K562 (cell line): ENCODE measurements around the gene ACTL8. TPM values are rescaled to one million over a fixed set of nuclear protein-coding genes. Genes with fewer than 3 reads are reported as not detected.

Source experiments
- ATAC-seq: fragments of 200-7000 bp; cut with Tn5 transposase; 3 replicates; pipeline ENCODE4 v1.9.1; 2020; ENCODE audit warnings: moderate library complexity
- BruUV-seq: library from RNA; stranded (reverse); fragments of 400-500 nt; replicated peaks from 2 replicates; lab custom pipeline; 2021; lab: Mats Ljungman, UMichigan
- CTCF ChIA-PET: fragments of 300-600 bp; formaldehyde crosslinking; extraction: SDS; loops from one replicate; lab custom pipeline; 2021; ENCODE audit warnings: low intra/inter-chr PET ratio; lab: Yijun Ruan, JAX
- POLR2A ChIA-PET: fragments of 300-600, 350-650 bp; sonication (Branson Sonifier 250); formaldehyde crosslinking; extraction: SDS; loops from one replicate; lab custom pipeline; 2021; ENCODE audit warnings: antibody characterized with exemption, inconsistent platforms; lab: Yijun Ruan, JAX
- DNase-seq, 4 experiments: peaks; one replicate each; pipeline versions ENCODE4 v3.0.0 to v3.0.0-alpha.2; 2011 to 2018; ENCODE audit warnings: low spot score in 3 of 4, mixed read lengths in 3 of 4; ENCODE audit errors: extremely low read depth in 1 of 4
- FAIRE-seq: peaks from 2 replicates; lab custom pipeline; 2011; peaks lifted over from hg19 to GRCh38; lab: Jason Lieb, UNC
- H2AFZ ChIP-seq: 2 replicates; pipeline ENCODE4 v1.6.0; 2011; ENCODE audit warnings: low read depth, low read length, control low read depth, inconsistent platforms
- H3K27ac ChIP-seq: fragments of 200-600 bp; 3 replicates; pipeline ENCODE4 v1.8.0; 2011; ENCODE audit warnings: low read depth, mild to moderate bottlenecking, control low read depth, inconsistent platforms, low read length, moderate library complexity, mixed read lengths; ENCODE audit errors: extremely low read depth
- H3K27me3 ChIP-seq, 2 experiments: fragments of 300-600 bp in 1 of 2; 2 replicates in 1 of 2; 3 replicates in 1 of 2; pipeline versions ENCODE4 v1.6.0 to v1.8.0; 2011; ENCODE audit warnings: inconsistent platforms in 2 of 2, low read length in 2 of 2, mild to moderate bottlenecking in 1 of 2, mixed read lengths in 1 of 2, moderate library complexity in 1 of 2; ENCODE audit not compliant: control insufficient read depth in 2 of 2, insufficient read depth in 2 of 2
- H3K36me3 ChIP-seq: fragments of 300-600 bp; 3 replicates; pipeline ENCODE4 v1.8.0; 2011; ENCODE audit warnings: mild to moderate bottlenecking, low read length, inconsistent platforms; ENCODE audit not compliant: control insufficient read depth, insufficient read depth
- H3K4me1 ChIP-seq, 2 experiments: fragments of 200-600 bp in 1 of 2; replicated peaks in 1 of 2; 2 replicates in 1 of 2; 3 replicates in 1 of 2; pipeline versions ENCODE4 v1.5.1 to v1.8.0; 2011; ENCODE audit warnings: inconsistent platforms in 2 of 2, low read length in 2 of 2, mild to moderate bottlenecking in 1 of 2, mixed read lengths in 1 of 2, moderate library complexity in 1 of 2; ENCODE audit not compliant: control insufficient read depth in 2 of 2, insufficient read depth in 2 of 2
- H3K4me2 ChIP-seq: 2 replicates; pipeline ENCODE4 v1.6.1; 2011; ENCODE audit warnings: low read length, control low read depth, inconsistent platforms, mixed read lengths; ENCODE audit not compliant: insufficient read depth
- H3K4me3 ChIP-seq: fragments of 200-600 bp; sonication (generic), shearing (Covaris generic); 2 replicates; pipeline ENCODE4 v1.5.1; 2016; ENCODE audit warnings: control low read depth, inconsistent platforms
- H3K79me2 ChIP-seq: fragments of 200-600 bp; 3 replicates; pipeline ENCODE4 v1.8.0; 2011; ENCODE audit warnings: low read length, inconsistent platforms; ENCODE audit not compliant: control insufficient read depth, insufficient read depth
- H3K9ac ChIP-seq, 2 experiments: 2 replicates each; pipeline versions ENCODE4 v1.6.0 to v1.6.1; 2011; ENCODE audit warnings: low read depth in 2 of 2, low read length in 2 of 2, control low read depth in 1 of 2, inconsistent platforms in 1 of 2, mild to moderate bottlenecking in 1 of 2, mixed read lengths in 1 of 2; ENCODE audit not compliant: insufficient read depth in 1 of 2
- H3K9me1 ChIP-seq: one replicate; pipeline ENCODE4 v1.6.0; 2011; ENCODE audit warnings: inconsistent platforms, mild to moderate bottlenecking, low read length, moderate library complexity; ENCODE audit not compliant: control insufficient read depth, insufficient read depth
- H3K9me3 ChIP-seq: replicated peaks from 2 replicates; pipeline ENCODE4 v1.5.1; 2011; ENCODE audit warnings: low read depth, low read length, inconsistent platforms; ENCODE audit not compliant: control insufficient read depth, insufficient read depth
- H4K20me1 ChIP-seq: replicated peaks from 2 replicates; pipeline ENCODE4 v1.6.1; 2011; ENCODE audit warnings: low read length, inconsistent platforms, mixed read lengths; ENCODE audit not compliant: control insufficient read depth, insufficient read depth
- BRF2 ChIP-seq: IDR thresholded peaks from 3 replicates; pipeline ENCODE4 v1.6.1; 2011; ENCODE audit warnings: borderline replicate concordance, mild to moderate bottlenecking; ENCODE audit not compliant: insufficient read length, insufficient read depth
- CBFA2T3 ChIP-seq: fragments of 450-650 bp; IDR thresholded peaks from 2 replicates; pipeline ENCODE4 v1.6.1; 2017
- DACH1 ChIP-seq: fragments of 450-650 bp; IDR thresholded peaks from 2 replicates; pipeline ENCODE4 v1.6.1; 2018; ENCODE audit not compliant: partially characterized antibody
- ETV1 ChIP-seq: fragments of 450-650 bp; conservative IDR thresholded peaks from 2 replicates; pipeline ENCODE4 v1.6.1; 2016; ENCODE audit warnings: missing genetic modification characterization, control low read depth, low read depth, missing compliant biosample characterization
- MAZ ChIP-seq, 2 experiments: fragments of 450-650 bp in 1 of 2; sonication (generic) in 1 of 2; formaldehyde crosslinking; IDR thresholded peaks in 1 of 2; conservative IDR thresholded peaks in 1 of 2; 2 replicates each; pipeline versions ENCODE4 v1.4.0 to v1.5.0; 2020; ENCODE audit warnings: mild to moderate bottlenecking in 1 of 2, missing genetic modification reagents in 1 of 2
- NUFIP1 ChIP-seq: fragments of 450-650 bp; IDR thresholded peaks from 2 replicates; pipeline ENCODE4 v1.6.1; 2018; ENCODE audit not compliant: partially characterized antibody
- RBM14 ChIP-seq: fragments of 200-400 bp; formaldehyde crosslinking; IDR thresholded peaks from 2 replicates; pipeline ENCODE4 v1.6.1; 2018; ENCODE audit warnings: low read depth, mild to moderate bottlenecking, low read length, moderate library complexity, borderline replicate concordance; ENCODE audit not compliant: insufficient read depth
- USF1 ChIP-seq: sonication (generic); formaldehyde crosslinking; IDR thresholded peaks from 2 replicates; pipeline ENCODE4 v1.9.0; 2022; ENCODE audit warnings: mild to moderate bottlenecking, missing genetic modification reagents
- ZBED1 ChIP-seq: IDR thresholded peaks from 2 replicates; pipeline ENCODE4 v1.6.1; 2014
- ZNF280A ChIP-seq: fragments of 450-650 bp; IDR thresholded peaks from 2 replicates; pipeline ENCODE4 v1.6.1; 2018; ENCODE audit warnings: mild to moderate bottlenecking, low read depth; ENCODE audit not compliant: partially characterized antibody
- ZNF766 ChIP-seq: fragments of 200-800 bp; sonication (Bioruptor generic); conservative IDR thresholded peaks from 2 replicates; pipeline ENCODE4 v1.6.1; 2016; ENCODE audit warnings: missing genetic modification characterization, missing compliant biosample characterization
- WGBS: fragments of 100-300 bp; shearing (Covaris generic); methylation state at CpG from one replicate; pipeline ENCODE4 v1.1.6; 2016; ENCODE audit warnings: low coverage, mixed read lengths; ENCODE audit not compliant: insufficient coverage; ENCODE audit errors: missing lambda C conversion rate; 5-methylcytosine and 5-hydroxymethylcytosine counted together
- in situ Hi-C: fragments of 300-500 bp; cut with MboI; formaldehyde crosslinking; loops from 4 replicates; pipeline ENCODE4 v1.15.0; 2018; ENCODE audit warnings: inconsistent platforms, mixed read lengths
- intact Hi-C: fragments of 100-400 bp; cut with micrococcal nuclease; formaldehyde crosslinking; loops from 2 replicates; pipeline ENCODE4 v1.14.2; 2022
- polyA plus RNA-seq, 8 experiments: library from polyadenylated mRNA; depleted of rRNA in 4 of 8; stranded (reverse) in 5 of 8; unstranded in 3 of 8; fragments of >200 nt; fragmentation: Nextera tagmentation in 2 of 8; fragmentation: Illumina TruSeq in 1 of 8; extraction: Ambion mirVana in 2 of 8; extraction: Trizol in 1 of 8; gene quantifications; 2 replicates each; pipeline versions ENCODE4 v1.2.1 to v1.2.3, GENCODE V29; 2011 to 2014; ENCODE audit warnings: inconsistent platforms in 1 of 8, missing spikeins in 1 of 8
- total RNA-seq, 7 experiments: library from RNA; depleted of rRNA in 6 of 7; stranded (reverse); fragments of >200 nt in 6 of 7; fragmentation: Illumina TruSeq in 2 of 7; extraction: Trizol in 2 of 7; gene quantifications; 2 replicates each; pipeline versions ENCODE4 v1.2.1 to v1.2.3, GENCODE V29; 2011 to 2021; ENCODE audit warnings: low replicate concordance in 1 of 7

Gene ACTL8
- total and polyA plus RNA-seq, 9 of the 15 experiments (the other 6 are each of a cell fraction or from before 2014, with no cell fraction given) = 0.30 to 3.3 (median 1.6) TPM

- Histone ChIP-seq H3K4me1 (no peaks in the 10 kb centered on the region), H3K9ac (no peak overlapping the region), H3K27ac (no peak overlapping the region), H3K9me3 (no peaks in the 10 kb centered on the region), H3K36me3 (no peaks in the 10 kb centered on the region), H3K79me2 (no peaks in the 10 kb centered on the region), H3K9me1 (no peaks in the 10 kb centered on the region), H2AFZ (no peak overlapping the region), H3K4me2 (no peak overlapping the region), H3K4me3 (no peak overlapping the region), H3K27me3 (peaks cover 17 to 56% of the 10 kb centered on the region in 2 experiments), H4K20me1 (peaks cover 3% of the 10 kb centered on the region; the same call in 1 of the 2 replicates)
- FAIRE-seq (no peak), ATAC-seq (no peak), DNase-seq (no peak)
- intact Hi-C loops = no loop called here
- CTCF ChIA-PET = no interaction called here
- no TSS peak for BruUV-seq
- TF ChIP-seq BRF2 (no peak), CBFA2T3 (peak; percentile 34; the same call in 1 of the 2 replicates)
- in situ Hi-C loops = no loop called here
- POLR2A ChIA-PET = interaction anchor here (0.6 to 0.8 kb wide), 2 partner anchors 26 to 29 kb away, joined by 3 read pairs; no protein-coding TSS in a partner anchor
- 0% methylated on average over 6 of the region's 6 CpGs for WGBS
Observed at GRCh38 chr1:17736625-17737024, 18.5 kb upstream of the ACTL8 start.

GRCh38 chr1:17739050-17739449 is 16.1 kb upstream of the ACTL8 start:
- Histone ChIP-seq H3K4me3 (no peak overlapping the region), H2AFZ (no peak overlapping the region), H3K36me3 (no peaks in the 10 kb centered on the region), H3K27me3 (peaks cover 3 to 51% of the 10 kb centered on the region in 2 experiments; a peak in 4 of 5 replicates), H4K20me1 (no peaks in the 10 kb centered on the region; the same call in 1 of the 2 replicates), H3K9ac (no peak overlapping the region), H3K27ac (no peak overlapping the region), H3K4me1 (no peaks in the 10 kb centered on the region), H3K9me1 (no peaks in the 10 kb centered on the region), H3K9me3 (no peaks in the 10 kb centered on the region), H3K79me2 (no peaks in the 10 kb centered on the region), H3K4me2 (no peak overlapping the region)
- TF ChIP-seq MAZ (CRISPR knock-in tag; conservative IDR thresholded peaks at IDR 0.05 in 1 of 2, IDR thresholded peaks at IDR 0.05 in 1 of 2) = no peak
- TF ChIP-seq ETV1 (tag) = no peak
- TF ChIP-seq NUFIP1 = no peak
- TF ChIP-seq DACH1 = no peak
- no peak for TF ChIP-seq RBM14
- no peak for TF ChIP-seq USF1 (CRISPR knock-in tag)
- no peak for TF ChIP-seq ZBED1
- no peak for TF ChIP-seq ZNF280A
- TF ChIP-seq ZNF766 (CRISPR knock-in tag) = no peak
- in situ Hi-C loops = no loop called here
- ATAC-seq (no peak), DNase-seq (no peak), FAIRE-seq (no peak)
- ChIA-PET POLR2A (no interaction called here), CTCF (no interaction called here)
- intact Hi-C loops = no loop called here
- BruUV-seq = no TSS peak
